ENCODE data around the gene SH3TC1.
A peak's percentile ranks its signal among the peaks of the same experiment; 100 is the strongest.

Gene SH3TC1

GRCh38 chr4:8198906-8199593 lies at the start of gene SH3TC1:
Gene SH3TC1, plus strand, starts transcription at chr4:8199290. Its CDS starts 5,905 bp downstream, at chr4:8205195.
- no peak for DNase-seq

GRCh38 chr4:8149664-8150063 lies 49.4 kb upstream of the SH3TC1 start:
- DNase-seq = no peak

- no peak for DNase-seq
These were observed 48.7 kb upstream of the SH3TC1 start for GRCh38 chr4:8150152-8151090.

GRCh38 chr4:8151165-8151650 lies 47.9 kb upstream of the SH3TC1 start:
- no peak for DNase-seq

GRCh38 chr4:8152090-8152864 lies 46.8 kb upstream of the SH3TC1 start:
- DNase-seq = no peak

GRCh38 chr4:8152865-8153257 lies 46.2 kb upstream of the SH3TC1 start:
- DNase-seq = no peak

- DNase-seq = no peak
These were observed 45.6 kb upstream of the SH3TC1 start for GRCh38 chr4:8153441-8153840.

GRCh38 chr4:8155048-8155447 lies 44.0 kb upstream of the SH3TC1 start:
- DNase-seq = no peak

GRCh38 chr4:8155660-8156421 lies 43.2 kb upstream of the SH3TC1 start:
- DNase-seq = no peak

- DNase-seq = no peak
These were observed 42.5 kb upstream of the SH3TC1 start for GRCh38 chr4:8156617-8157016.

GRCh38 chr4:8157496-8157895 lies 41.6 kb upstream of the SH3TC1 start:
- no peak for DNase-seq

GRCh38 chr4:8157944-8158709 lies 41.0 kb upstream of the SH3TC1 start:
- no peak for DNase-seq

- DNase-seq = peak; percentile 75
These were observed 40.2 kb upstream of the SH3TC1 start, which contains the start of gene ABLIM2 for GRCh38 chr4:8158710-8159536. Gene ABLIM2, minus strand, starts transcription at chr4:8158813. Its CDS starts 124 bp downstream, at chr4:8158689.

GRCh38 chr4:8159537-8160232 lies 39.4 kb upstream of the SH3TC1 start:
- DNase-seq = no peak

- DNase-seq = no peak
These were observed 38.9 kb upstream of the SH3TC1 start for GRCh38 chr4:8160233-8160560.

GRCh38 chr4:8160572-8160971 lies 38.5 kb upstream of the SH3TC1 start:
- no peak for DNase-seq

- DNase-seq = no peak
These were observed 36.5 kb upstream of the SH3TC1 start for GRCh38 chr4:8162625-8163024.

GRCh38 chr4:8163026-8163425 lies 36.1 kb upstream of the SH3TC1 start:
- DNase-seq = no peak

- DNase-seq = no peak
These were observed 35.5 kb upstream of the SH3TC1 start for GRCh38 chr4:8163436-8164193.
